SH-SY5Y (cell line): ENCODE measurements around the gene SVOP.

Source experiments
- GATA2 ChIP-seq: IDR thresholded peaks from 2 replicates; pipeline ENCODE4 v1.6.1; 2011; ENCODE audit warnings: mild to moderate bottlenecking, low read depth, low read length
- GATA3 ChIP-seq: IDR thresholded peaks from 2 replicates; pipeline ENCODE4 v1.6.1; 2011; ENCODE audit warnings: low read depth, mild to moderate bottlenecking, low read length, moderate library complexity

The SVOP gene

GRCh38 chr12:108966378-108967151 is 54.3 kb downstream of the SVOP start:
- TF ChIP-seq GATA3, result no peak
- no peak for TF ChIP-seq GATA2

GRCh38 chr12:108965886-108966285 is 55.0 kb downstream of the SVOP start:
- TF ChIP-seq GATA3, result no peak
- TF ChIP-seq GATA2, result no peak

- TF ChIP-seq GATA2 (no peak), GATA3 (no peak)
Measured at GRCh38 chr12:108964371-108965352, 56.2 kb downstream of the SVOP start.

DNA sequence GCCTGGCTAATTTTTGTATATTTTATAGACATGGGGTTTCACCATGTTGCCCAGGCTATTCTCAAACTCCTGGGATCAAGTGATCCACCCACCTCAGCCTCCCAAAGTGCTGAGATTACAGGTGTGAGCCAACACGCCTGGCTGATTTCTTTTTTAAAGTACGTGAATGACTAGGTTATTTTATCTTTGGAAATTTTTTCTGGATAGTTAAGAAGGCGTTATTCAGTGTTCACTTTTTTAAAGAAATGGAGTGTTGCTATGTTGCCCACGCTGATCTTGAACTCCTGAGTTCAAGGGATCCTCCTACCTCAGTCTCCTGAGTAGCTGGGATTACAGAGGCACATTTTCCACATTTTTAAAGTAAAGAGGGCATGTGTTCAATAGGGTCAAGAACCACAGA is 58.6 kb downstream of the SVOP start:
- TF ChIP-seq GATA2 (no peak), GATA3 (no peak)

DNA sequence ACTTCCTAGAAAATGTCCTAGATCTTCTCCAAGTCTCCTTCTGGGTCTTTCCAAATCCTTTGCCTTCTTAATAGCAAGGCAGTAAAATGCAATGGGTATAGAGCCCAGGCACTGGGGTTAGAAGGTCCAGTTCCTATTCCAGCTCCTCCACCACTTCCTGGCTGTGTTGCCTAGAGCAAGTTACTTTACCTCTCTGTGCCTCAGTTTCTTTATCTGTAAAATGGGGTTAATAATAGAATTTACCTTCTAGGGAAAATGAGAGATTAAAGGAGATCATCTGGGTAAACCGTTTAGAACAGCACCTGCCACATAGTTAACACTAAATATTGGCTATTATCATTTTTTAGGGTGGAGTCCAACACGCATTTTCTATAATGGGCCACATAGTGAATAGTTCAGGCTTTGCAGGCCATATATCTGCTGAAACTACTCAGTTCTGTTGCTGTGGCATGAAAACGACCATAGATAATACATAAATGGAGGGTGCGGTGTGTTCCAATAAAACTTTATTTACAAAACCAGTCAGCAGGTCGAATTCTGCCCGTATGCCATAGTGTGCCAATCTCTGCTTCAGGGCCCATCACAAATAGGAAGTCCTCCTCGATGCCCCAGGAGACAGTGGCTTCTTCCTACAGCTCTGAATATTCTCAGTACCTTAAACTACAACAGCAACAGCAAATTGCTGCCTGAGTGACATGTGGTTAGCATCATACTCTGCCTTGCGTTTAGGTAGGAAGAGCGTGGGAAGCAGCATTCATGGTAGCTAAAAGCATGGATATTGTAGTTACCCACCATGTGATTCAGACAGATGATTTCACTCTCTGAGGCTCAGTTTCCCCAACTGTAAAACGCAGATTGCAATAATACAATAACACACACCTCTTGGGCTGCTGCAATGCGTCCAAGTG is 60.9 kb downstream of the SVOP start:
- no peak for TF ChIP-seq GATA3
- no peak for TF ChIP-seq GATA2

GRCh38 chr12:108955225-108955835 is 65.5 kb downstream of the SVOP start:
- TF ChIP-seq GATA3 (no peak), GATA2 (no peak)

DNA sequence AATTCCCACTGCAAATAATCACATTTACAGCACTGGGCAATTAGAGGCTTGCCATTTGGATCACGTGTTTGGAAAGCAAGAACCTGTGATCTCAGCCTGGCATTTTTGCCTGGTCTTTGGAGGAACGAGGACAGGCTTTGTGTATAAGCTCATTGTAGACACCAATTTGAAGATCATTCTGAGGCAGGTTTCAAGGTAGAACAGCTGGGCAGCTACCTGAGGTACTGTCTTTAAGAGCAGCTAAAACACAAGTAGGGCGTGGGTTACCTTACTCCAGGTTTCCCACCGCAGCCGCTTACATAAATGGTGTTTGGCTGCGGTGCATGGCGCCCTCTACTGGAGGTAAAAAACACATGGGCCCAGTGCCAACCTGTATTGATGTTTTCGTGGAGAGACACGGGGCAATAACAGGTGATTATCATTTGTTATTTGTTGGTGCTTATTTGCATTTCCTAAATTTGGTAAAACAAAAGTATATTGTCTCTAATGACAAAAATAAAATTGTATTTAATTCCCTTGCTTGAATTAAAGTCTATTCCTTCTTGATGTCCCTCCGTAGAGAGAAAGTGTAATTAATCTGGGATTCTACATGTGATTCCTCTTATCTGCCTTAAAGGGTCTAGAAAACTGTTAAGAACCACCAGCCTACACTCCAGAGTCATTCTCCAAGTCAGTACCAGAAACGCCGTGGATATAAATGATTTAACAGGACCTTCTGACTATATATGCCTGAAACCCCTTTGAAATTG is 69.7 kb downstream of the SVOP start:
- no peak for TF ChIP-seq GATA2
- no peak for TF ChIP-seq GATA3

DNA sequence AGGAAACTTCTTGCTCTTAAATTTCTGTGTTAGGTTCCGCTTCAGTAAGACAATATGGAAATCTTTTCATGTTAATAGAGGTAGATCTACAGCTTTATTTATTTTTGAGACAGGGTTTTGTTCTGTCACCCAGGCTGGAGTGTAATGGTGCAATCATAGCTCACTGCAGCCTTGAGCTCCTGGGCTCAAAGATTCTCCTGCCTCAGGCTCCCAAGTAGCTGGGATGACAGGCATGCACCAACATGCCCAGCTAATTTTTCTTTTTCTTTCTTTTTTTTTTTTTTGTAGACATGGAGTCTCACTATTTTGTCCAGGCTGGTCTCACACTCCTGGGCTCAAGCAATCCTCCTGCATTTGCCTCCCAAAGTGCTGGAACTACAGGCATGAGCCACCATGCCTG is 70.9 kb downstream of the SVOP start:
- no peak for TF ChIP-seq GATA3

GRCh38 chr12:108948367-108948766 is 72.5 kb downstream of the SVOP start:
- TF ChIP-seq GATA3 (no peak), GATA2 (no peak)

DNA sequence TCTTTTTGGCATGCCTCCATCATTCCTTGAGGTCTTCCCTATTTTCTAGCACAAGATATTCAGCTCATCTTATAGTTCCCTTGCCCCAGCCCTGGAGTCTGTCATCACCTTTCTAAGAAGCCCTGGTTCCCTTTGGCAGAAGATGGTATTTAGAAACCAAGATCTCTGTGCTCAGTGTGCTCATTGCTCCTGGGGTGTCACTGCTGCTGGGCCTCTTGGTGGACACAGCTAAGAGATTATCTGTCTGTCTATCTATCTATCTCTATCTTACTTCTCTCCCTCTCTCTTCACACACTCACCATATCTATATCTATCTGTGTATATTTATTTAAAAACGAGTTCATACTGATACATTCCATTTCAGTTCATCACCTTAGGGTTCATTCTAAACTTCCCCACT is 73.8 kb downstream of the SVOP start:
- no peak for TF ChIP-seq GATA2
- TF ChIP-seq GATA3, result no peak

- TF ChIP-seq GATA3 (no peak), GATA2 (no peak)
Measured at GRCh38 chr12:108940138-108940537, 80.7 kb downstream of the SVOP start.

DNA sequence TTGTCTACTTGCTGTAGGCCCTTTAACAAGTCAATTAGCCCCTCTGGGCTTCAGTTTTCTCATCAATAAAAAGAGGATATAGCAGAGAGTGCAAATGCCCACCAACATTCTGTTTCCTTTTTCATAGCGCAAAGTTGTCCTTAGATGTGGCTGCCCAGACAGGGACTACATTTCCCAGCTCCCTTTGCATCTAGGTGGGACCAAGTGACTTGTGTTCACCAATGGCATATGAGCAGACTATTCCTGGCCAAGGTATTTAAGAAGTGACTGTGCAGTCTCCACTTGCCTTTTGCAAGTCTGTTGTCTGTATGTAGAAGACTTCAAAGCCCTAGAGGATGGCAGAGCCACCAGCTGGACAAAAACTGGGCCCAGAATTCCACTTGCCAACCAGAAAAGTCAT is 81.3 kb downstream of the SVOP start:
- TF ChIP-seq GATA3 (no peak), GATA2 (no peak)
